Activated naive CD4-positive, alpha-beta T cell treated with Interleukin-2 at 50 U/mL for 16 hours (primary cell): ENCODE measurements around the gene COL23A1.

Source experiments
- DNase-seq: peaks from one replicate; pipeline ENCODE4 v3.0.0-alpha.2; 2020

COL23A1 gene

DNA sequence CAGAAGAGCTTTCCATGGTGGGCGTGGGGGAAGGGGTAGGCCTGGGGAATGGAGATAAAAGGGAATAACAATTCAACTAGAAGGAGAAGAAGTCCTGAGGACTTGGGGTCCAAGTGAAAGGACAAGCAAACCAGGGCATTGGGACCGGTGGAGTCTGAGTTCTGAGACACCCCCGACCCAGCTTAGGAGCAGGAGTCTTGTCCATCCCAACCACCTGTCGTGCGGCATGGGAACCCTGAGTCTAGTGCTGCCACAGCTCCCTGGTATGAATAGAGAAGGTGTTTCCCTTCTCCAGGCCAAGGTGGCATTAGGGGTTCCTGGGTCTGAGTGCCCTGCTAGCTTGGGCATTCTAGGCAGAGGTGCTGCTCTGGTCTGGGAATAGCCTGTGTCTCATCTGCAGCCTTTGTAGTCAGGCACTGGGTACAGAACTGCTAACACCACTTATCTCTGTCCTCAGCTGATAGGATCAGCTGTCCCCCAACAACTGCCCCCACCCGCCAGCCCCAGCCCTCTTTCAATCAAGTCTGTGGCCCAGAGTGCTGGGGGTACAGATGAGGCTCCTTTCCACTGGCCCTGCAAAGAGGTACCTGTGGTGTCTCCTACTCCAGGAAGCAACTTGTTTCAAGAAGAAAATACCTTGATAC lies 375.9 kb downstream of the COL23A1 start:
- no peak for DNase-seq

GRCh38 chr5:178213748-178214151 lies 376.4 kb downstream of the COL23A1 start:
- no peak for DNase-seq

GRCh38 chr5:178213003-178213461 lies 377.2 kb downstream of the COL23A1 start:
- no peak for DNase-seq

DNA sequence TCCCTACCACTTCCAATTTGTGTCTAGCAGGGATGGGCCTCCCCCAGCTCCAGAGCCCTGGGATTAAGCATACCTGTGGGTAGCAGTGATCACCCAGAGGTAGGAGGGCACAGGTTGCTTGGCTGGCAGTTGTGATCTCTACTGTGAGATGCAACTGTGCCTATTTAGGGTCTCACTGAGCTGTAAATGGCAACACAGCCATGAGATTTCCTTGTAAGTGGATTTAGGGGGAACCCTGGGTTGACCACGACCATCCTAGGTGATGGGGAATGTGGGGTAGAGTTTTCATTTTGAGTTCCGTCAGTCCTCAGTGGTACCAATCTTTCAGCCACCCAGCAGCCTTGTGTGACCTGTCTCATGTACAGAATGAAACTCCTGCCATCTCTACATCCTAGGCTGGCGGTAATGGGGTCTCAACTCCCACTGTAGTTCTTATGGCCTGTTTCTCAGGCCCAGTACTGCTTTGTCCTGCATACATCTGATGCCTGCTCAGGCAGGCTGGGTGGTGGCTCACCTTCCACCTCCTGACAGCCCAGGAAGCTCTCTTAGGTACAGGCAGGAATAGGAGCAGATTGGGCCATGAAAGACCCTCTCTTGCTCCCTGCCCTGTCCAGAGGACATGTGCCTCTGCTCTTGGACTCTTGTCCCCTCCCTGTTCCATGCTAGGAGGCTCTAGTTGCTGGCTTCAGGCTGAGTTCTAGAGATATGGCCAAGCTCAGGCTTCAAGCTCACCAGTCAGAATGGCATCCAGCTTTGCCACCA lies 377.8 kb downstream of the COL23A1 start:
- no peak for DNase-seq

DNA sequence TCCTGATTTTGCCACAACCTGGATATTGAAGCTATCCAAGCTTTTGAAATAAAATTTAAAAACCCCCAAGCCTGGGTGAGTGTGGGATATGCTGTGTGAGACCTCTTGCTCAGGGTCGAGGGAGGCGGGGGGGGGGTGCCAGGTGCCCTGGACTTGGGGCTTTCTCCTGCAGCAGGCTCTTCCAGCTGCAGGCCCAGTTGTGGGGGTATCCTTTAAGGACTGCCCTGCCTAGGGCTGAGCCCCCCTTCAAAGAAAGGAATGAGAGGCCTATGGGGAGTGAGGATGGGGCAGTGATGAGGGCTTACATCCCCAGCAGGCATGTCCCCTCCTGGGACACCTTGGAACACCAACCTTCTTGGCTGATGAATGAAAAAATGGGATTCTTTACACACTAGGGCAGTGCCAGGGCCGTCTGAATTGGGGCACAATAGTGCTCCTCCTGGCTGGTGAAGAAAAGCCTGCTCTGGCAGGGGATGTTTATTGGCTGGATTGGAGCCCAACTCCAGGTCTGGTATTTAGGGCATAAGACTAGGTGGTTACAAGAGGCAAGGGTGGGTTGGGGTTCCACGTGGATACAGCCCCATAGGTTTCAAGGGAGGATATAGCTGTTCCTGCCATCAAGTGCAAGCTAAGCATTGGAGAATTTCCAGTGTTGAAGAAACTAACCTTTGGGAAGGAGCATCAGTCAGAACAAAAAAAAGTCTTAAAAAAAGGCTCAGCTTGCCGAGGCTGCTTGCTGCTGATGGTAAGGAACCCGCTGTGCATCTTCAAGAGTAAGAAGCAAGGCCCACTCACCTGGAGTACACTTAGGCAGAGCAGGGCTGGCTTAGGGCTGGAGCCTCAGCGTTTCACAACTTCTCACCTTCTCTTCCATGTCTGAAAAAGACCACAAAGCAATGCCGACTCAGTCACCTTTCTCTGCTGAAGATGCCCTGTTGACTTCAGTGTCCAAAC lies 378.8 kb downstream of the COL23A1 start:
- DNase-seq = no peak

GRCh38 chr5:178210686-178211085 lies 379.5 kb downstream of the COL23A1 start:
- DNase-seq = no peak

- no peak for DNase-seq
Measured at GRCh38 chr5:178210073-178210535, 380.1 kb downstream of the COL23A1 start.

DNA sequence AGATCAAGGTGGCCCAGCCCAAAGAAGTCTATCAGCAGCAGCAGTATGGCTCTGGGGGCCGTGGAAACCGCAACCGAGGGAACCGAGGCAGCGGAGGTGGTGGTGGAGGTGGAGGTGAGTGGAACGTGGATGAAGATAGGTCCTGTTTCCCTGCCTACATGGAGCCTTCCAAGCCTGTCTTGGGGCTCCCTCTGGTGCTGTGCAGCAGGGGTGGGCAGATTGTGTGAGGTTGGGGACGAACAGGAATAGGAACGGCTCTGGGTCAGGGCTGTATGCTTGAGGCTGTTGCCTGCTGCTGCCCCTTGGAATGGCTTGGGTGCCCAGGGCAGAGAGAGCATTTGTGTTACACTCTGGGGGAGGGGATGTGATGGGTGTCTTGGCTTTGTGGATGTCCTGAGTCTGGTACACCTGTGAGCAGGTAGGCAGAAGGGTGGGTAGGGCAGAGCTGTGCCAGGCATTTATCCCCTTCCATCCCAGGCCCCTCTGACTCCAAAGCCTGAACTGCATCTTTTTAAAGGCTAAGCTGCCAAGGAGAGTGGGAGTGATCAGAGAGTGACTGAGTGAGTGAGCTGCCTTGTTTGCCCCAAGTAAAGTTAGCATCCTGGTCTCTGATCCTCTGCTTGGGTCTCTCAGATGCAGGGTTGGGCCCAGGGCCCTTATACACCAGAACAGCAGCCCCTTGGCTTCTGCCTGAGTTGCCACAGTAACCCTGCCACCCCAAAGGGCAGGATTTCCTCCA lies 380.7 kb downstream of the COL23A1 start:
- no peak for DNase-seq

GRCh38 chr5:178208540-178209227 lies 381.5 kb downstream of the COL23A1 start:
- DNase-seq = no peak

- no peak for DNase-seq
Measured at GRCh38 chr5:178207917-178208280, 382.3 kb downstream of the COL23A1 start.

DNA sequence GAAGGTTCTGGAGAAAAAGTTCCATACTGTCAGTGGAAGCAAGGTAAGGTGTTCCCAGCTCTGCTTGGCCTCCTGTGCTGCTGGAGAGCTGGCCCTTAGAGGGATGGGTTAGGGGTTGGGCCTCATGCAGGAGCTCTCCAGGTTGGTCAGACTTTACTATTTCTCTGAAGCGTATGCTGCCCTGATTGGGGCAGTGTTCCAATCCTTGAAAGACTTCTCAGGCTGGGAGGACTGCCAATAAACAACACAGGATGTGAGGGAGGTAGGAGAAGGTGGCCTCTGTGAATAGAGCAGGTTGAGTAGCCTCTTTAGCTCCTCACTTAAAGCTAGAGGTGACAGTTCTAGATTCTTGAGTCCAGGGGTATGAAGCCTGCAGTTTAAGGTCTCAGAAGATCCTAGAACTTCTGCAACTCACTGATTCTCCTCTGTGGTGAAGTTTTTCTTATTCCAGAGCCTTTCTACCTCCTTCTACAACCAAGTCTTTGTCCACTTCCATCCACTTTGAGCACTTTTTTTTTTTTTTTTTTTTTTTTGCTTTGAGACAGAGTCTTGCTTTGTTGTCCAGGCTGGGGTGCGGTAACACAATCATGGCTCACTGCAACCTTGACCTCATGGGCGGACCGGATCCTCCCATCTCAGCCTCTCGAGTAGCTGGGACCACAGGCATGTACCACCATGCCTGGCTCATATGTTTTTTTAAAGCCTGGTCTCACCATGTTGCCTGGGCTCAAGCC lies 382.8 kb downstream of the COL23A1 start:
- no peak for DNase-seq

DNA sequence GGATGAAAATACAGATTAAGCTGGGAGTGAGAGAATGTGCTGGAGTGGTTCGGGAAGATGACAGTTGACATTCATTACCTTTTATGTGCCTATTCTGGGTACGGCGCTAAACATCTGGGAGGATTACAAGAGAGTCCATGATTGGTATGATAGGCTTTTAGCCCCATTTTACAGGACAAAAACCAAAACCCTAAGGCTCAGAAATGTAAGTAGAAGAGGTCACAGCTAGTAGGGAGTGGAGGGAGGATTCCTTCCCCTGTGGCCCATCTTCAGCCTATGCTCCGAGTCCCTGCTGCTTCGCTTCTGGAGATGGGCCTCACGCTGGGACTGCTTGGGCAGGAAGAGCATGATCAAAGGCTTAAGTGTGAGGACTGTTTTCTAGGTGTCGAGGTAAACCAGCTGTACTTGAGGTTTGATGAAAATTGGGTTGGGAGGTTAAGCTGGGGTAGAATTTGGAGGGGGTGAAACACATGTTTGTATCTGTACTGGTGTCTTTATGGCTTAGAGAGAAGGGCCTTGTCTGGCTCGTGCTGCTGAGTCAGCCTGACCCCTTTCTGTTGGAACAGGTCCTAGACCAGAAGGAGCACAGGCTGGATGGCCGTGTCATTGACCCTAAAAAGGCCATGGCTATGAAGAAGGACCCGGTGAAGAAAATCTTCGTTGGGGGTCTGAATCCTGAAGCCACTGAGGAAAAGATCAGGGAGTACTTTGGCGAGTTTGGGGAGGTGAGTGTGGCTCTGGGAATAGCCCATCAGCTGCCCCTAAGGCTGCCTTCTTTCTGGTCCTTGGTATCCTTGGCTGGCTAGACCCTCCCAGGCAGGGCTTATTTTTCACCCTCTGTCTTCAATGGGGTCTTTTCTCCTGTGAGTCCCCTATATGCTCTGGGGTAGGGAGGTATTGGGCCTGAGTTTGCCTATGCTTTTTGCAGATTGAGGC lies 383.8 kb downstream of the COL23A1 start:
- DNase-seq = no peak

DNA sequence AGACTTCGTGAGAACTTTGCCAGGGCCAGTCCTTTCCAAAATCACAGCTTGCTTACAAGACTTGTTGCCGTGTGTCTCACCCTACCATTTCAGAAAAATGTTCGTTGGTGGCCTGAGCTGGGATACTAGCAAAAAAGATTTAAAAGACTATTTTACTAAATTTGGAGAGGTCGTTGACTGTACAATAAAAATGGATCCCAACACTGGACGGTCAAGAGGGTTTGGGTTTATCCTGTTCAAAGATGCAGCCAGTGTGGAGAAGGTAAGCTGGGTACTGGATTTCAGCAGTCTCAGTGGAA lies 384.5 kb downstream of the COL23A1 start:
- no peak for DNase-seq

GRCh38 chr5:178204935-178205748 lies 385.1 kb downstream of the COL23A1 start:
- DNase-seq = peak; percentile 76

- peak; percentile 95 for DNase-seq
Measured at GRCh38 chr5:178204182-178204934, 385.8 kb downstream of the COL23A1 start, which contains the start of gene HNRNPAB. TSS of gene HNRNPAB (plus strand) at chr5:178204533. CDS start at chr5:178204838, 305 bp downstream.

- DNase-seq = no peak
Measured at GRCh38 chr5:178203670-178204181, 386.5 kb downstream of the COL23A1 start.

DNA sequence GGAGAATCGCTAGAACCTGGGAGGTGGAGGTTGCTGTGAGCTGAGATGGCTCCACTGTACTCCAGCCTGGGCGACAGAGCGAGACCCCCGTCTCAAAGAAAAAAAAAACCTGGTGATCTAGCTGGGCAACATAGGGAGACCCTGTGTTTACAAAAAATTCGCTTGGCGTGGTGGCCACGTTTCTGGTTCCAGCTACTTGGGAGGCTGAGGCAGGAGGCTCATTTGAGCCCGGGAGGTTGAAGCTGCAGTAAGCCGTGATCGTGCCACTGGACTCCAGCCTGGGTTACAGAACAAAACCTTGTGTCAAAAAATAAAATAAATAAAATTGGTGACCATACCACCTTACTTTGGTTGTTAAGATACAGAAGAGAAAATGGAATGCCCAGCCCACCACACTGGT lies 387.7 kb downstream of the COL23A1 start:
- no peak for DNase-seq

DNA sequence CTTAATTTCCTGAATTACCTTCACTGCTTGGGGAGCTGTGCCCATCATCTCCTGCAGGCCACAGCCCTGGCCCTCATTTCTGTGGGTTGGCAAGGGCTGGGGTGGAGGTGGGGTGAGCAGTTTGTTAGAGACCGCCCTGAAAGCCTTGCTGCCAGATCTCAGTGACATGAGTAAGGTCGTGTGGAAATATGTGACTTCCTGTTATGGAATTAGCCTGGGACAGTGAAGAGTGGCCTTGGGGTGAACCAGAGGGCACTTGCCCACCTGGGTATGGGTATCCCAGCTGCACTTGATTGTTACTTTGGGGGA lies 388.3 kb downstream of the COL23A1 start:
- no peak for DNase-seq
